Endothelial cell of umbilical vein (primary cell): ENCODE results near the gene TBC1D14.

Experiments
- CTCF ChIP-seq, 2 donors: IDR thresholded peaks; 1 replicate in 1 of 2; 2 replicates in 1 of 2; pipeline ENCODE4 v1.5.1; 2011; ENCODE audit warnings: low read length in 2 of 2, mild to moderate bottlenecking in 2 of 2, moderate library complexity in 2 of 2, control low read depth in 1 of 2, inconsistent platforms in 1 of 2, low read depth in 1 of 2; ENCODE audit not compliant: insufficient read depth in 1 of 2; ENCODE audit errors: extremely low read depth in 1 of 2
- EZH2 ChIP-seq: IDR thresholded peaks from 2 replicates; pipeline ENCODE4 v1.6.1; 2012; ENCODE audit warnings: borderline replicate concordance, low read depth, mild to moderate bottlenecking, moderate library complexity, low read length, inconsistent platforms; ENCODE audit not compliant: severe bottlenecking
- POLR2A ChIP-seq: IDR thresholded peaks from 2 replicates; pipeline ENCODE4 v1.6.1; 2012; ENCODE audit warnings: low read depth, mild to moderate bottlenecking, control low read depth, low read length

DNA sequence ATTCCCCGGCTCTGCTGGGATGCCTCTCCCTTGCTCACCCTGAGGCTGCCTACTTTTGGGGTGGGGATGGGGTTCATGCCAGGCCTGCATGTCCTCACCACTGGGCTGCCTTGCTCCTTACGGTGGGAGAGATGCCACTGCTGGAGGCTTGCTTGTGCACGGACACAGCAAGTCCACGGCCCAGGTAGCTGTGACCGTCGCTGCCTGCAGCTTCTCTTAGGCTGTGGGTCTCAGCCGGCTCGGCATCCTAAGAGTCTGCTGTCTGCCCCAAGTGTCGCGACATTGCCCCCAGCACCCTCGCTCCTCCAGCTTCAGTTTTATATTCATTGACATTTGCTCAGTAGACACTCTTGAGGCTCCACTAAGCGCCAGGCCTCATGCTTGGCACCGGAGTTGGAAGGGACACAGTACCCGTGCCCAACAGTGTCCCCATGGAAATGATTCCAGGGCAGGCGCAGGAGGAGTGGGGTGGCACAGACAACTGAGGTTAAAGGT lies 58.3 kb downstream of the TBC1D14 start:
- TF ChIP-seq CTCF (IDR thresholded peaks at IDR 0.05; ENCODE audit: extremely low read depth in 1 of 2, insufficient read depth in 1 of 2, low read depth in 1 of 2, low read length in 2 of 2) = no peak
- TF ChIP-seq POLR2A = no peak
- TF ChIP-seq EZH2 = no peak
